Measurements from ENCODE around the gene C1RL.

The C1RL gene

DNA sequence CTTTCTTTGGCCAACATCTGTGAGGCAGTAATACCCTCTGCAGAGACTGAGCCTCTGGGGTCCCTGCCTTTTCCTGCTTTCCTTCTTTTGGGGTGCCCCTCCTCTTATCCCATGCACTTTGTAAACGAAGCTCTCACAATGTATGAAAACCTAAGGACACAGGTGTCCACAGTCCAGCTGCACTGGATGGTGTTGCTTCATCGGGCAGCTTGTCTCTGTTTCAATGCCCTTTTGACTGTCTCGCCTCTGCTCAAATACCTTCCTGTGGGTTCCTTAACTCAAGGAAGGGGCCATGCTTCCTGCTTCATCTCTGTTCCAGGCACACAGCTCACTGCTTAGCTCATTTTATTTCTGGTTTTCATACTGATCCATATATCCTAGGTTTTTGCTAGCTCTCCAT is 6.4 kb downstream of the C1RL start:
- peaks cover 17% of the 10 kb centered on the region for H3K4me1 Mint-ChIP-seq
- no peak overlapping the region for H3K27ac Mint-ChIP-seq
- TF ChIP-seq, protein P1, sequence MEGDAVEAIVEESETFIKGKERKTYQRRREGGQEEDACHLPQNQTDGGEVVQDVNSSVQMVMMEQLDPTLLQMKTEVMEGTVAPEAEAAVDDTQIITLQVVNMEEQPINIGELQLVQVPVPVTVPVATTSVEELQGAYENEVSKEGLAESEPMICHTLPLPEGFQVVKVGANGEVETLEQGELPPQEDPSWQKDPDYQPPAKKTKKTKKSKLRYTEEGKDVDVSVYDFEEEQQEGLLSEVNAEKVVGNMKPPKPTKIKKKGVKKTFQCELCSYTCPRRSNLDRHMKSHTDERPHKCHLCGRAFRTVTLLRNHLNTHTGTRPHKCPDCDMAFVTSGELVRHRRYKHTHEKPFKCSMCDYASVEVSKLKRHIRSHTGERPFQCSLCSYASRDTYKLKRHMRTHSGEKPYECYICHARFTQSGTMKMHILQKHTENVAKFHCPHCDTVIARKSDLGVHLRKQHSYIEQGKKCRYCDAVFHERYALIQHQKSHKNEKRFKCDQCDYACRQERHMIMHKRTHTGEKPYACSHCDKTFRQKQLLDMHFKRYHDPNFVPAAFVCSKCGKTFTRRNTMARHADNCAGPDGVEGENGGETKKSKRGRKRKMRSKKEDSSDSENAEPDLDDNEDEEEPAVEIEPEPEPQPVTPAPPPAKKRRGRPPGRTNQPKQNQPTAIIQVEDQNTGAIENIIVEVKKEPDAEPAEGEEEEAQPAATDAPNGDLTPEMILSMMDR (IDR thresholded peaks at IDR 0.05) = no peak
- no peaks in the 10 kb centered on the region for H3K27me3 Mint-ChIP-seq (ENCODE audit: low read depth, poor library complexity)
- no peak overlapping the region for H3K4me3 Mint-ChIP-seq
- DNase-seq = no peak
- peaks cover 17% of the 10 kb centered on the region for H3K9me3 Mint-ChIP-seq
- peaks cover 59% of the 10 kb centered on the region for H3K36me3 Mint-ChIP-seq (ENCODE audit: low read depth)

- TF ChIP-seq, protein P1 (IDR thresholded peaks at IDR 0.05) = no peak
- H3K36me3 Mint-ChIP-seq (ENCODE audit: low read depth) = peaks cover 56% of the 10 kb centered on the region
- peaks cover 24% of the 10 kb centered on the region for H3K4me1 Mint-ChIP-seq
- no peaks in the 10 kb centered on the region for H3K27me3 Mint-ChIP-seq (ENCODE audit: low read depth, poor library complexity)
- DNase-seq = no peak
- H3K4me3 Mint-ChIP-seq = no peak overlapping the region
- H3K27ac Mint-ChIP-seq = no peak overlapping the region
- peaks cover 15% of the 10 kb centered on the region for H3K9me3 Mint-ChIP-seq
Observed at GRCh38 chr12:7101694-7102131, 7.3 kb downstream of the C1RL start.

DNA sequence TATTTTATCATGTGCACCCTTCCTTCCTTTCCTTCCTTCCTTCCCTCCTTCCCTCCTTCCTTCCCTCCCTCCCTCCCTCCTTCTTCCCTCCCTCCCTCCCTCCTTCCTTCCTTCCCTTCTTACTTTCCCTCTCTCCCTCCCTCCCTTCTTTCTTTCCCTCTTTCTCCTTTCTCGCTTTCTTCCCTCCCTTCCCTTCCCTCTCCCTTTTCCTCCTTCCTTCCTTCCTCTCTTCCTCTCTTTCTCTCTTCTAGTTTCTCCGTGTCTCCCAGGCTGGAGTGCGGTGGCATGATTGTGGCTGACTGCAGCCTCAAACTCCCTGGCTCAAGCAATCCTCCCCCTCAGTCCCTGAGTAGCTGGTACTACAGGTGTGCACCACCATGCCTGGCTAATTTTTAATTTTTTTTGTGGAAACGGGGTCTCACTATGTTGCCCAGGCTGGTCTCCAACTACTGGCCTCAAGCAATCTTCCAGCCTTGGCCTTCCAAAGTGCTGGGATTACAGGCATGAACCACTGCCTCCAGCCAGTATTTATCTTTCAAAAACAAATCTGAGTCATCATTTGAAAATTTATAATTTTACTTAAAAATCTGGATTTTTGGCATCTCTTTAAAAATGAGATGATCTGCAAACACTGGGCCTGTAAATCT is 7.8 kb downstream of the C1RL start:
- Mint-ChIP-seq H3K9me3 (peaks cover 9% of the 10 kb centered on the region), H3K27me3 (ENCODE audit: low read depth, poor library complexity) (no peaks in the 10 kb centered on the region), H3K27ac (no peak overlapping the region), H3K36me3 (ENCODE audit: low read depth) (peaks cover 51% of the 10 kb centered on the region), H3K4me1 (peaks cover 25% of the 10 kb centered on the region), H3K4me3 (no peak overlapping the region)
- DNase-seq = no peak
- TF ChIP-seq, protein P1 (IDR thresholded peaks at IDR 0.05) = no peak

DNA sequence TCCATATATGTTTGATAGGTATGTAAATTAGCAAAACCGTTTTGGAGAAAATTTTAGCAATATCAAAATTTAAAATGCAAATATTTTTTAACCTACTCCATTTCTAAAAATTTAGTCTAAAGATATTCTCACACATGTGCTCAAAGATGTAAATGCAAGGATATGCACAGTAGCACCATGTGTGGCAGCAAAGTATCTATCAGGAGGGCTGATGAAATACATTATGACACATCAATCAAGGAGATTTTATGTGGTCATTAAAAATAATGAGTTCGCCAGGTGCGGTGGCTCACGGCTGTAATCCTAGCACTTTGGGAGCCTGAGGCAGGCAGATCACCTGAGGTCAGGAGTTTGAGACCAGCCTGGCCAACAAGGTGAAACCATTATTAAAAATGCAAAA is 8.8 kb downstream of the C1RL start:
- H3K4me3 Mint-ChIP-seq = no peak overlapping the region
- H3K36me3 Mint-ChIP-seq (ENCODE audit: low read depth) = peaks cover 42% of the 10 kb centered on the region
- no peaks in the 10 kb centered on the region for H3K27me3 Mint-ChIP-seq (ENCODE audit: low read depth, poor library complexity)
- H3K4me1 Mint-ChIP-seq = peaks cover 24% of the 10 kb centered on the region
- no peak for DNase-seq
- TF ChIP-seq, protein P1 (IDR thresholded peaks at IDR 0.05) = no peak
- no peaks in the 10 kb centered on the region for H3K9me3 Mint-ChIP-seq
- no peak overlapping the region for H3K27ac Mint-ChIP-seq

- Mint-ChIP-seq H3K4me3 (no peak overlapping the region), H3K27me3 (ENCODE audit: low read depth, poor library complexity) (peaks cover 4% of the 10 kb centered on the region), H3K27ac (no peak overlapping the region), H3K4me1 (peaks cover 24% of the 10 kb centered on the region), H3K9me3 (no peaks in the 10 kb centered on the region), H3K36me3 (ENCODE audit: low read depth) (peaks cover 40% of the 10 kb centered on the region)
- DNase-seq = no peak
- TF ChIP-seq, protein P1 (IDR thresholded peaks at IDR 0.05) = no peak
Observed at GRCh38 chr12:7099290-7099996, 9.6 kb downstream of the C1RL start.
